ENCODE measurements around the gene ADAMTSL3. TPM values are rescaled to one million over a fixed set of nuclear protein-coding genes. Genes with fewer than 3 reads are reported as not detected.

The ADAMTSL3 gene
- total RNA-seq, 1 donor = 0.72 TPM

DNA sequence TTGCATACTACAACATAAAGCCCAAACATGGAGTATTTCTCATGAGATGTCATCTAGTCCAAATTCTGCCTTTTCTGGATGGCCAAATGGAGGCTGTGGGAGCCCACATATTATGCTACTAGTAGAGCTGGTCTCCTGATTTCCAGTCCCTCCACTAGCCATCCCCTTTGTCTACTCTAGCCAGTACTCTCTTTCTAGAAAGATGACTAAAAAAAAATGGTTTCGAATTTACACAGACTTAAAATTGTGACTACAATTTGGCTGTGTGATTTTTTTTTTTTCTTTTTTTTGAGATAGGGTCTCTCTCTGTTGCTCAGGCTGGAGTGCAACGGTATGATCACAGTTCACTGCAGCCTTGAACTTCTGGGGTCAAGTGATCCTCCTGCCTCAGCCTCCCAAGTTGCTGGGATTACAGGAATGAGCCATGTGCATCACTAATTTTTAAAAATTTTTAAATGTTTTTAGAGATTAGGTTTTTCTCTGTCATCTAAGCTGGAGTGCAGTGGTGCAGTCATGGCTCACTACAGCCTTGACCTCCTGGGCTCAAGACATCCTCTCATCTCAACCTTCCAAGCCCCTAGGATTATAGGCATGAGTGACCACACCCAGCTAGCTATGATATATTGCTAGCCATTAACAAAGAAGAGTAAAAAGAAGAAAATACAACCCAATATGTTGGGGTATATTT is 273.9 kb downstream of the ADAMTSL3 start:
- H3K27me3 ChIP-seq (ENCODE audit: insufficient read depth, low read length) = no peaks in the 10 kb centered on the region
- H4K20me1 ChIP-seq (ENCODE audit: insufficient read depth, low read length) = no peaks in the 10 kb centered on the region
- H3K36me3 ChIP-seq (ENCODE audit: insufficient read depth, low read length) = no peaks in the 10 kb centered on the region
- no peak overlapping the region for H3K4me3 ChIP-seq (ENCODE audit: insufficient read depth, low read length)
- no peak overlapping the region for H2AFZ ChIP-seq (ENCODE audit: low read length)
- H3K27ac ChIP-seq (ENCODE audit: low read depth, low read length) = no peak overlapping the region
- no peaks in the 10 kb centered on the region for H3K9me3 ChIP-seq (ENCODE audit: low read depth, low read length)
- no peaks in the 10 kb centered on the region for H3K79me2 ChIP-seq (ENCODE audit: insufficient read depth, low read length)
- DNase-seq (ENCODE audit: insufficient read length, low spot score, missing footprints) = no peak
- TF ChIP-seq, protein P1, sequence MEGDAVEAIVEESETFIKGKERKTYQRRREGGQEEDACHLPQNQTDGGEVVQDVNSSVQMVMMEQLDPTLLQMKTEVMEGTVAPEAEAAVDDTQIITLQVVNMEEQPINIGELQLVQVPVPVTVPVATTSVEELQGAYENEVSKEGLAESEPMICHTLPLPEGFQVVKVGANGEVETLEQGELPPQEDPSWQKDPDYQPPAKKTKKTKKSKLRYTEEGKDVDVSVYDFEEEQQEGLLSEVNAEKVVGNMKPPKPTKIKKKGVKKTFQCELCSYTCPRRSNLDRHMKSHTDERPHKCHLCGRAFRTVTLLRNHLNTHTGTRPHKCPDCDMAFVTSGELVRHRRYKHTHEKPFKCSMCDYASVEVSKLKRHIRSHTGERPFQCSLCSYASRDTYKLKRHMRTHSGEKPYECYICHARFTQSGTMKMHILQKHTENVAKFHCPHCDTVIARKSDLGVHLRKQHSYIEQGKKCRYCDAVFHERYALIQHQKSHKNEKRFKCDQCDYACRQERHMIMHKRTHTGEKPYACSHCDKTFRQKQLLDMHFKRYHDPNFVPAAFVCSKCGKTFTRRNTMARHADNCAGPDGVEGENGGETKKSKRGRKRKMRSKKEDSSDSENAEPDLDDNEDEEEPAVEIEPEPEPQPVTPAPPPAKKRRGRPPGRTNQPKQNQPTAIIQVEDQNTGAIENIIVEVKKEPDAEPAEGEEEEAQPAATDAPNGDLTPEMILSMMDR (IDR thresholded peaks at IDR 0.05; ENCODE audit: extremely low read depth, low read depth, low read length) = no peak
- no peak overlapping the region for H3K4me2 ChIP-seq (ENCODE audit: insufficient read depth, low read length)
- no peaks in the 10 kb centered on the region for H3K4me1 ChIP-seq (ENCODE audit: insufficient read depth, low read length)

DNA sequence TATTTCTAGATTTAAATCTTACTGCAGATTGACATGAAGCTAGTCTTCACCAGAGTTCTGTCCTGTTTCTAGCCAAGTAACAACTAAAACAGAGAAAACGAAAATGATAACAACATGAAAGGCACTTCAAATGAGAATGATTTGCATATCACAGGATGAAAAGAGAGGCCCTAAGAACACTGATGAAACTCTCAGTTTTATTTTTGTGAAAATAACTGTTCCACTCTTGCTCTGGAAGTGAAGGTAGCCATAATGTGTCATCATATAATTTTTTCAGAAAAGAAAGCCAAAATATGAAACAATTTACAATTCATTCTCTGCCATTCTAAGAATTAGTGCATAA is 274.4 kb downstream of the ADAMTSL3 start:
- DNase-seq (ENCODE audit: insufficient read length, low spot score, missing footprints) = no peak
- Histone ChIP-seq H4K20me1 (ENCODE audit: insufficient read depth, low read length) (no peaks in the 10 kb centered on the region), H3K4me3 (ENCODE audit: insufficient read depth, low read length) (no peak overlapping the region), H3K4me1 (ENCODE audit: insufficient read depth, low read length) (no peaks in the 10 kb centered on the region), H3K27ac (ENCODE audit: low read depth, low read length) (no peak overlapping the region), H3K4me2 (ENCODE audit: insufficient read depth, low read length) (no peak overlapping the region), H3K9me3 (ENCODE audit: low read depth, low read length) (no peaks in the 10 kb centered on the region), H3K79me2 (ENCODE audit: insufficient read depth, low read length) (no peaks in the 10 kb centered on the region), H3K36me3 (ENCODE audit: insufficient read depth, low read length) (no peaks in the 10 kb centered on the region), H2AFZ (ENCODE audit: low read length) (no peak overlapping the region), H3K27me3 (ENCODE audit: insufficient read depth, low read length) (no peaks in the 10 kb centered on the region)
- TF ChIP-seq, protein P1 (IDR thresholded peaks at IDR 0.05; ENCODE audit: extremely low read depth, low read depth, low read length) = no peak

DNA sequence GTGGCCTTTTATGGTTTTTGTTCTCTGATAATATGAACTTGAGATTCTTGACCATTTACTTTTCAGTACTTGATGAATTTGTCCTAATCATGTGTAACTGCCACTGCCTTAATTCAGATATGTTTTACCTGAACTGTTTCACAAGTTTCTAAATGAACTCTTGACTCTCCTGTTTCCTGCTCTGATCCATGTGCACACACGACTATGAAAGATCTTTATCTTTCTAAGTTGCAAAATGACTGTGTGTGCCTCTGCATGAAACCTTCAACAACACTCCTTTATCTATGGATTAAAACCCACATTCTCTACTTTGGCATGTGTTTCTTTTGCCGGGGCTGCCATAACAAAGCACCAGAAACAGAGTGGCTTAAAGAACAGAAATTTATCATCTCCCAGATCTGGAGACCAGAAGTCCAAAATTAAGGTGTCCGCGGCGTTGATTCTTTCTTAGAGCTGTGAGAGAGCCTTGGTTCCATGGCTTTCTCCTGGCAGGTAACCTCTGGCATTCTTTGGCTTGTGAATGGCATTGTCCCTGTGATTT is 275.0 kb downstream of the ADAMTSL3 start:
- Histone ChIP-seq H3K4me2 (ENCODE audit: insufficient read depth, low read length) (no peak overlapping the region), H3K36me3 (ENCODE audit: insufficient read depth, low read length) (no peaks in the 10 kb centered on the region), H3K79me2 (ENCODE audit: insufficient read depth, low read length) (no peaks in the 10 kb centered on the region), H3K27ac (ENCODE audit: low read depth, low read length) (no peak overlapping the region), H3K27me3 (ENCODE audit: insufficient read depth, low read length) (no peaks in the 10 kb centered on the region), H4K20me1 (ENCODE audit: insufficient read depth, low read length) (no peaks in the 10 kb centered on the region), H3K9me3 (ENCODE audit: low read depth, low read length) (no peaks in the 10 kb centered on the region), H3K4me3 (ENCODE audit: insufficient read depth, low read length) (no peak overlapping the region), H2AFZ (ENCODE audit: low read length) (no peak overlapping the region), H3K4me1 (ENCODE audit: insufficient read depth, low read length) (no peaks in the 10 kb centered on the region)
- TF ChIP-seq, protein P1 (IDR thresholded peaks at IDR 0.05; ENCODE audit: extremely low read depth, low read depth, low read length) = no peak
- no peak for DNase-seq (ENCODE audit: insufficient read length, low spot score, missing footprints)

DNA sequence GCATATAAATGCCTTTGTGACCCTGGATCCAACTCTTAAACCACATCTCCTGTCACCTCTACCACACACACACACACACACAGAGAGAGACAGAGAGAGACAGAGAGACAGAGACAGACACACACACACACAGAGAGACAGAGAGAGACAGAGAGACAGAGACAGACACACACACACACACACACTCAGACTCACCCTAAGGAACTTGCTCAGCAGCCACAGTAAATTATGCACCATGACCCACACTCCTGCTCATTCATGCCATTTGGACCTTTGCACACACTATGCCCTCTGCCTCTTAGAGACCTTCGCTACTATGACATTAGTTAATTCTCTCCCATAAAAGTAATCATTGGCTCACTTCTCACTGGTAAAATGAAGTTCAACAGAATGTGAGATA is 275.7 kb downstream of the ADAMTSL3 start:
- Histone ChIP-seq H3K9me3 (ENCODE audit: low read depth, low read length) (no peaks in the 10 kb centered on the region), H3K4me1 (ENCODE audit: insufficient read depth, low read length) (no peaks in the 10 kb centered on the region), H3K36me3 (ENCODE audit: insufficient read depth, low read length) (no peaks in the 10 kb centered on the region), H3K27me3 (ENCODE audit: insufficient read depth, low read length) (no peaks in the 10 kb centered on the region), H3K79me2 (ENCODE audit: insufficient read depth, low read length) (no peaks in the 10 kb centered on the region), H3K27ac (ENCODE audit: low read depth, low read length) (no peak overlapping the region), H4K20me1 (ENCODE audit: insufficient read depth, low read length) (no peaks in the 10 kb centered on the region), H3K4me2 (ENCODE audit: insufficient read depth, low read length) (no peak overlapping the region), H2AFZ (ENCODE audit: low read length) (no peak overlapping the region), H3K4me3 (ENCODE audit: insufficient read depth, low read length) (no peak overlapping the region)
- DNase-seq (ENCODE audit: insufficient read length, low spot score, missing footprints) = no peak
- TF ChIP-seq, protein P1 (IDR thresholded peaks at IDR 0.05; ENCODE audit: extremely low read depth, low read depth, low read length) = no peak
